ENCODE results near the gene LHFPL2.

Gene LHFPL2

GRCh38 chr5:78594610-78595457, 53.7 kb downstream of the LHFPL2 start:
- DNase-seq (ENCODE audit: low spot score) = no peak

DNA sequence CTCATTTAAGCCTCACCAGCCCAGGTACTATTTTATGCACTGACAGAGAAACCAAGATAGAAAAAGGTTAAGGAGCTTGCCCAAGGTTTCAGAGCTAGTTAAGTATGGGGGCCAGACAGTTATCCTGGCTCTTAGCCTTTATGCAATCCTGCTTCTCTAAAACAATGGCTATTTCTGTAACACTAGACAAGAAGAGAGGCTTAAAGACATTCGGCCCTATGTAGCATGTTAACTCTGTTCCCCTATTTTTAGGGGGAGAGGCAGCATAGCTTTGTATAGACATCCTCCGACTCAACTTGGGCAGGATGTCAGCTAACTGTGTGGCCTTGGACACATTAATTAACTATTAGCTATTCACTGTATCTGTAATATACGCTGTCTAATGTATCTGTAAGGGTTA, 54.6 kb downstream of the LHFPL2 start:
- no peak for DNase-seq (ENCODE audit: low spot score)

- DNase-seq (ENCODE audit: low spot score) = no peak
These were observed 55.1 kb downstream of the LHFPL2 start for GRCh38 chr5:78593465-78593864.

DNA sequence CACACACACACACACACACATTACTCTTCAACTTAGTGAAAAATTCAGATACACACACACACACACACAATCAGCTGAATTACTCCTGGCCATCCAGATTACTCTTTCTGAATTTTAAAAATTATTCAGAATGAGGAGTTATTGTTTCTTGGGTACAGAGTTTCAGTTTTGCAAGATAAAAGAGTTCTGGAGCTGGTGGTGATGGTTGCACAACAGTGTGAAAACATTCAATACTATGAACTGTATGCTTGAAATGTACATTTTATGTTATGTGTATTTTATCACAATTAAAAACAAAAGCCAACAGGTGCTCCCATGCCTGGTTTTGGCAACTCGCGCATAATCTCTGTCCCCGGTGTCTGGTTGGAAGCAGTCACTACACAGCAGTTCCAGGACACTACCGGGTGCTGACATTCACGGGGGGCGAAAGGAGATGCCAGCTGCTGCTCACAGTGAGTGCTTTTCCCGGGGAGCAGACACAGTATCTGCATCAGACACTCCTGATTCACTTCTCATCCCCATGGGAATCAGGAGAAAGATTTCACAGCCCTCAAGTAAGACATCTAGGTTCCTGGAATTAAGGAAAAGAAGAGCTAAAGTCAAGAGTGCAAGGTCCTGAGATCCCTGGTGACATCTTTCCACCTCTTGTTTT, 55.7 kb downstream of the LHFPL2 start:
- DNase-seq (ENCODE audit: low spot score) = no peak

- DNase-seq (ENCODE audit: low spot score) = no peak
These were observed 56.4 kb downstream of the LHFPL2 start for GRCh38 chr5:78591972-78592700.

- DNase-seq (ENCODE audit: low spot score) = no peak
These were observed 57.4 kb downstream of the LHFPL2 start for GRCh38 chr5:78591138-78591612.

GRCh38 chr5:78589923-78590322, 58.6 kb downstream of the LHFPL2 start:
- DNase-seq (ENCODE audit: low spot score) = no peak

GRCh38 chr5:78588507-78588906, 60.1 kb downstream of the LHFPL2 start:
- DNase-seq (ENCODE audit: low spot score) = no peak

- DNase-seq (ENCODE audit: low spot score) = no peak
These were observed 60.7 kb downstream of the LHFPL2 start for GRCh38 chr5:78587775-78588291.

GRCh38 chr5:78587081-78587774, 61.3 kb downstream of the LHFPL2 start:
- DNase-seq (ENCODE audit: low spot score) = no peak

DNA sequence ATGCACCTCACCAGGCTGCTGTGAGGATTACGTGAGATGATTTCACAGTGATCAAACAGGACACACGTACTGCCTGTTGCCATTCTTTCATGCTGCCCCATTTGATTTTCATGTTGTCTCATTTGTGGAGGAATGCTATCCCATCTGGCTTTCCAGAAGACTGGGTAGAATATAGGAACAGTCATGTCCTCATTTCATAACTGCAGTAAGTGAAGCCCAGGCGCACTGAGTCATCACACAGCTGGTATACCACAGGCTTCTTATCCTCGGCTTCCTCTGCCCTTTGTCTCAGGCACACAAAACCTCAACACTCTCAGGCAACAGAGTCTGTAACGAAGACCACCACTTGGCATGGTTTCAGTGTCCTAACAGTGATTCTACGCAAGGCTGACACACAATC, 62.3 kb downstream of the LHFPL2 start:
- DNase-seq (ENCODE audit: low spot score) = peak; percentile 10

DNA sequence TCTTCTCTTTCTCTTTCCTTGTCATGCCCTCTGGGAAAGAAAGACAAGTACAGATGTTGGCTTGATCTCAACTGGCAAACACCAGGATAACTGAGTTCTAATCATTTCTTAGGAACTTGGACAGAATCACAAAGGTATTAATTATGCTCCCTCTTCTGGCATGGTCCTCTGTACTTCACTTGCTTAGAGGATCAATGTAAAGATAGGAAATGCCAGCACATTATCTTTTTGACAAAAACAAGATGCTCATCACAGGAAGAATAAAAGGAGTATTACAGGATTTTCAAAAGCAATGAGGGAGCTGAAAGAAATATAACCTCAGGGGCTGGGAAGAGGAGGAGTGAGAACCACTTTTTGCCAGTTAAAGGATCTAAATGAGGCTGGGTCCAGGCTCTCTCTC, 70.6 kb downstream of the LHFPL2 start:
- no peak for DNase-seq (ENCODE audit: low spot score)

DNA sequence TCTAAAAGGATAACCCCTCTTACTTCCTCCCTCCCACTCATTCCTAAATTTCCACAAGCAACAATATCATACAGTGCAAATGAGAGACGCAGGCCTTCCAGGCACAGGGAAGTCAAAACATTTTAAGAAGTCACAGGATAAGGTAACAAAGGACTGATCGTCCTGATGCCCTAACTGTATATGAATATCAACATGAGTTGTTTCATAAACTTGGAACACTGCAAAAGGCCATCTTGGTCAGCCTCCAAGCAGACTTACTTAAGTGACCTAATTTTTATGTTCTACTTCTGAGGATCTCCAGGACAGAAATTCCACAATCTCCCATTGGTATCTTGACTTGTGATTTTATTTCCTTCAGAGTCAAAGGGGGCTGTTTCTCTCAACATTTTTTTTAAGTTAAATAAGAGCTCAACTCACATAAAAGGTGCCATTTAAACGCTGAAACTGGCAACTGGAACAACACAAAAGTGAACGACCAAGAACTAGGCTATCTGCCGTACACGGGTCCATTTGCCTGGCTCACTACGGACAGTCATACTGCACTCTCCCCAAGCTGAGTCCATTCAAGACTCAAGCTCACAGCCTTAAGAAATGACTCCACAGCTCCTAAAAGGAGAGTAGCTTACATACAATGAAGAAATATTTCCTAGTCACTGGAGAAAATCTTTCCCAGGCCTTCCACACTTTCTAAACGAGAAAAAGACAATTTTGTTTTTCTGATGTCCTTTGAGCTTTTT, 71.3 kb downstream of the LHFPL2 start:
- DNase-seq (ENCODE audit: low spot score) = no peak

- no peak for DNase-seq (ENCODE audit: low spot score)
These were observed 72.2 kb downstream of the LHFPL2 start for GRCh38 chr5:78576376-78576775.

DNA sequence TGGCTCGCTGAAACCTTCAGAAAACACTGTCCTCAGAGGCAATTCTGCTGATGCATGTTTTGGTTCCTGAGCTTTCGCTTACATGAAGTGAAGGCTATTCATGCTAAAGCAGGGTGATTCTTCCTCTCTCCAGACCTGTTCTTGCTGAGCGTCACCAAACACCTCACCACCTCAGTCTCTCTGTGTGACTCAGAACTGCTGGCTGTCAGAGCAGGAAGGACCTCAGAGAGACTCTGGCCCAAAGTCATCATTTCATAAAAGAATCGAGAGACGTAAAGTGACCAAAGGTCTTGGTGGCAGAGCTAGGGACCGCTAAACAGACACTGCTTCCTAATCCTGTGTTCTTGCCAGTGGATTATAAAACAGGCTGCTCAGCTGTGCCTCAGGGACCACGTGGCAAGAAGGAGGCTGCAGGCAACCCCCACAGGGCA, 73.8 kb downstream of the LHFPL2 start:
- DNase-seq (ENCODE audit: low spot score) = peak; percentile 28

DNA sequence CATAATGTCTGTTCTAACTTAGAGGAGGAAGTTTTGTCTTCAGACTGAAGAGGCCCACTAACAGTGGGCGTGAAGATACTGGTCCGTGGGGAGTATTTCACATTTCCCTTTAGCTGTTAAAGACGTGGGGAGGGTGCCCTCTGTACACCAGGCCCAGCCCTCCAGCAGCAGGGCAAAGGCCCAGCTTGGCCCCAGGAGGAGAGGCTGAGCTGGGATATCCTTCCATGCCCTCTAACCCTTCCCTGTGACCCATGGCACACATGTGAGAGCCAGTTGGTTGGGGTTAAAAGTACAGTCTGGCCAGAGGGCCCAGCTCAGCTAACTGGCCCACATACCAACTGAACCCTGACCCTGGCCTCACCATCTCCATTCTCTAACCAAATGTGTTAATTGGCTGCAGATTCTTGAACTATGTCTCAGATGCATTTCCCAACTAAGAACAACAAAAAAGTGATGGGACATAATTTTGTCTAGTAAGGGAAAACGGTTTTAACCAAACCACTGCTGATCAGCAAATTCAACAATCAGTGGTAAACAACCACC, 74.4 kb downstream of the LHFPL2 start:
- no peak for DNase-seq (ENCODE audit: low spot score)

GRCh38 chr5:78573318-78573717, 75.3 kb downstream of the LHFPL2 start:
- no peak for DNase-seq (ENCODE audit: low spot score)

DNA sequence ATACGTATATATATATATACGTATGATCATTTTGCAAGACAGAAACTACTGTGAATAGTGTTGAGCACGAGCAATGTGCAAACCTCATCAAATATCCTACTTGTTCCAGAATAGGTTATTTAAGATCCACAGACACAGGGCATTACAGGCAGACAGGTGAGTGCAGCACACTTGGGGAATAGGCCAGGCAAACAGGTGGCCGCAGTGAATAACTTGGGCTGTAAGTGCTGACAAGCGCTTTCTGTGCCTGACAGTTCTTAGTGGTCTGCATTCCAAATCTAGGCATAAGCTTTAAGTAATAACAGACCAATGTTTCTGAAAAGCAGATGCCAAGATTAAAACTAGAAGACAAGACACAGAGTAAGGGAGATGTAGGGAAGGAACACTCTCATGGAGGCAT, 77.9 kb downstream of the LHFPL2 start:
- DNase-seq (ENCODE audit: low spot score) = no peak

DNA sequence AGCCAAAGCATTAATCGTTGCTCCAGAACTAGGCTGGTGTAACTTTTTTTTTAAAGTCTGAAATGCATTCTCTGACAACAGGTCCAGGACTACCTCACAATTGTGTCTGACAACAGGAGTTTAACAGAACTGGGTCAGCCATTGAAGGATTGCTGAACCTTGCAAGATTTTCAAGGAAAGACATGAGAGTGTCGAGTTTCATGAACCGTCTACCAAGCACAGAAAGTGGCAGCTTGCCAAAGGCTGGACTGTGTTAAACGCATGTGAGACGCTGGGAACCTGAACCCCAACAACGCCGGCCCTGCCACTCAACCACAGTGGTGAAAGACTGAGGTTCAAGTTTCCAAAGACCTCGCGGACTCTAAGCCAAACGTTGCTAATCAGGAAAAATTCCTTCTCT, 79.1 kb downstream of the LHFPL2 start:
- DNase-seq (ENCODE audit: low spot score) = no peak

DNA sequence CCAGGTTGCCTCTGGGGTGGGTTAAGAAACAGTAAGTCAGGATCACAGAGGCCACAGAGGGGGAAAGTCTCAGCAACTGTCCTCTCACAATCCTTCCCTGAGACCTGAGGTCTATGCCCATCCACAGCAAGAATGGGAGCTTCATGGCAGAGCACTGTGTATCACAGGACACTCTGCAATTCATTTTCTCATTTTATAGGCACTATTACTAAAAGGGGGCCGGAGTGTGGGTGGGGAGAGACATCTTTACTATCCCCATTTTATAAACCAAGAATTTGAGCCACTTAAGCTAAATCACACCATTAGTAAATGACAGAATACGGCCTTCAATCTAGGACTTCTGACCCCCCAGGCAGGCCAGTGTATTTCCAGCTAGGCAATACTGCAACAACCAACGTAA, 79.9 kb downstream of the LHFPL2 start:
- DNase-seq (ENCODE audit: low spot score) = no peak

- DNase-seq (ENCODE audit: low spot score) = no peak
These were observed 80.4 kb downstream of the LHFPL2 start for GRCh38 chr5:78568212-78568611.

All from activated CD4-positive, alpha-beta T cell treated with anti-CD3 and anti-CD28 coated beads, Interleukin-2, Interleukin-4, amounts not matched to agents 100 ng/mL and 50 ng/mL, durations not matched to agents 16 hours and 8 hours (primary cell).